GM21526 (cell line): ENCODE data around the gene HOXA6.

Experiments used
- ATAC-seq: cut with Tn5 transposase; IDR thresholded peaks from one replicate; pipeline ENCODE4 v1.9.1; 2021; ENCODE audit warnings: moderate library complexity; ENCODE audit not compliant: unreplicated experiment, low FRiP score

HOXA6 gene

DNA sequence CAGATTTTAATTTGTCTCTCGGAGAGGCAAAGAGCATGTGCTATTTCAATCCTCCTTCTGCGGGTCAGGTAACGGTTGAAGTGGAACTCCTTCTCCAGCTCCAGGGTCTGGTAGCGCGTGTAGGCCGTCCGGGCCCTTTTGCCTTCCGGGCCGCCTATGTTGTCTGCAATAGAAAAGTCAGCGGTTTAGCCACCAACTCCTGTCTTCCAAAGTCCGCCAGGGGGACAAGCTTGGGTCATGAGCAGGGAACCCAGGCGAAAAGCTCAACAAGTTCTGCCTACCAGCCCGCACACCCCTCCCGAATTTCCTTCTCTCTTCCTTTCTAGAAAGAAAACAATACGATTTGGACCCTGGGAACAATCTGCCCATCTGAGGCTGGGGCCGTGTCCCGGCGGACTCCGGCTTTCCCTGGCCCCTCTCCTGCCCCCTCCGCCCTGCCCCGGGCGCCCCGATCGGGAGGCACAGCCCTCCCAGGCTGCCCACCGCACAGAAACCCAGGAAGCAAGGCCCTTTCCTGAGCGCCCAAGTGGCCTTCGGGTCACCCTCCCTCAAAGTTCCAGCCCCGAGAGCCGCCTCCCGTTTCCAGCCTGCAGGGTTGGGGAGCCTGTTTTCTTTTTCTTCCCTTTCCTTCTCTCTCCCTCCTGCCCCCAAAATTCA lies 5.5 kb downstream of the HOXA6 start:
- no peak for ATAC-seq

DNA sequence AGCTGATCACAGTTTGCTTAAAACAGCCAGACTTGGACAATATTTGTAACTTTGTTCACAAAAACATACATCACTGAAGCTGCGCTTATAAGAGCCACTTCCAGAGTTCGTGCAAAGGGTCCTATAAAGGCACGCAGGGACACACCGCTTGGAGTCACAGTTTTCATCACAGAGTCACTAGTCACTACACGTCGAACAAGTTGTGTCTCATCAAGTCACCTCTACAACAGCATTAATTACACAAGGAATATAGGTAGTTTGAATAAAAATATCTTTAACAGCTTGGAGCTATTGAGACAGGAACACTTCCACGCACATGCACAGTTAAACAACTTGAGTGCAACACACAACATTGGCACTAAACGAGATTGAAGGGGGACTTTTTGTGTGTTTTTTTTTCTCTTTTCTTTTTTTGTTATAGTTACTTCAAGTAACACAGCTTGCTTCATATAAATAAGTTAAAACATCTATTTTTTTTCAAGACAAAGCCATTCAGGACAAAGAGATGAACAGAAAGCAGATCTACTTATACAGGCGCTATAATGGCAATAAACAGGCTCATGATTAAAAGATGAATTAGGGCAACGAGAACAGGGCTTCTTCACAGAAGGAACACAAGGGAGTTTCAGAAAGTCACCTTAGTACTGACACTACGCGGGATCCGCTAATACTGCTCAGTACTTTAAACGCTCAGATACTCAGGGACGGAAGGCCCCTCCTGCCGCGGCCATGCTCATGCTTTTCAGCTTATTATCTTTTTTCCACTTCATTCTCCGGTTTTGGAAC lies 6.2 kb downstream of the HOXA6 start:
- no peak for ATAC-seq

DNA sequence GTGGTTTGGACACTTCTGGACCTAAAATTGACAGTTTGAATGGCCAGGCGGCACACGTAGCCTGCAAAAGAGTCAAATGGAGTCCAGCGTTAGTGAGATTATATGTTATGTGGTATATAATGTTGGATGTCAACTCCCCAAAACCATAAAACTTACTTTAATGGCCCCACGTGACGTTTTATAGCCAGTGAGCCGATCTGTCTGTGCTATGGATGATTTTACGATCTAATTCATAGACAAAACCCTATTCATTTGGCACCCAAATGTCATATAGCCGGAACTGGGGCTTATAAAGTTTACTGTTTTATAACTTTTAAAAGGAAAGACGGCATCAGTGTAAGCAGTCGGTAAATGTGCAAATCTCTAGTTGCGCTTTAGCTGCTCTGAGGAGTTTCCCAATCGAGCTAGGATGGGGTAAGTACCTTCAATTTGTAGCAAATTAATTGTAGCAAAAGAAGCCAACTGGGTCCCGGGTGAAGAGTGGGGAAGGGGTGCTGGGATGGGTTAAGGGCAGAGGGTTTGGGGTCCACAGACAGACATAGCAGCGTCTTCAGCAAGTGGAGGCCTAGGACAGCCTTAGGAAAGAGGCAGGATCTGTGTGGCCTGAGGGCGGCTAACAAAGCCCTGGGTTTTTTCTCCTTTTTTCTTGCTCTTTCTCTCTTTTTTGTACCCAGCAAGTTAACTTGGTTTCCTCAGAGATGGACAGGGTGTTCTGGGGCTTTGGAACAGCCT lies 7.3 kb downstream of the HOXA6 start:
- ATAC-seq = no peak

DNA sequence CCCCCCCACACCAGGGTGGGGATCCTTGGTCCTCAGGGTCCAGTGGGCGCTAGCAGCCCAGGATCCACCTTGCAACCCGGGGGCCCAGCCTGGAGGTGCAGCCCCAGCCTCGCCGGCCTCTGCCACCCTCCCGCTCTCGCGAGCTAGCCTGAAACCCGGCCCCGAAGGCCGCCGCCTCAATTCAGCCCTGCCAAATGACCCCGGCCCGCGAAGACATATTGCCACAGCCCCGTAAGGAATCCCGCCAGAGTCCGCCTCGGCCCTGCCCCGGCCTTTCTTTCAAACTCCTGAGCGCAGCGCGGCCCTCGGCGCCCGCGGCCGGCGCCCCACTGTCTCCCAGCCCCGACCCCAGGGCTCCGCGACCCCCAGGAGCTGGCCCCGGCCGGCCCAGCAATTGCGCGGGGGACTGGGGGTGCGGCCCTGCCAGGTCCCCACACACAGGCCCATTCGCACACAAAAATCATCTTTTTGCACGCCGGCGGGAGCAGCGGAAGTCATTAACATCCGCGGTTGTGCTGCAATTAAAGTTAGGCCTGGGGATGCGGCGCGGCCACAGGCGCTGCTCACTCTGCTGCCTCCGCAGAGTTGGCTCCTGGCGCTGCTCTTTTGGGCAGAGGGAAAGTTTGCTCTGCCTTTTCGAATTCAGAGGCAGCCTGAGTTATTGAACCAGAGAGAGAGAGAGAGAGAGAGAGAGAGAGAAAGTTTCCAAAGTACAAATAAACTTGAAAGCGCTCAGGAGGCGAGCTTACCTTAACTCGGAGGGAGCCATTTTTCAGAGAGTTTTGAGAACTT lies 8.0 kb downstream of the HOXA6 start:
- ATAC-seq = no peak

DNA sequence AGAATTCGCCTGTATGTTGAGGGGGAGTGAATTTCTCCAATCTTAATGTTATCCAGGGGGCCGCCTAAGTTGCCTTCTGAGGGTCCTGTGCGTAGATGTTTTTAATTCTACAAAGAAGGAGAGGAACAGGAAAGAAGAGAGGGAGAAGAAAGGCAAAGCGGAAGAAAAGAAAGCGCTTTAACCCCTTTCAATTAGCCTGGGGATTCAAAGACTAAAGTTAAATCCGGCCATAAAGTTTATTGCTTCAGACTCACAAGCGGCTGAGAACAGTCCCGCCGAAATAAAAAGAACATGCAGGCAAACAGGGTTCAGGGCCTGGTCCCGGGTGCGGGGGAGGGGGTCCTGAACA lies 8.6 kb downstream of the HOXA6 start:
- ATAC-seq = no peak

DNA sequence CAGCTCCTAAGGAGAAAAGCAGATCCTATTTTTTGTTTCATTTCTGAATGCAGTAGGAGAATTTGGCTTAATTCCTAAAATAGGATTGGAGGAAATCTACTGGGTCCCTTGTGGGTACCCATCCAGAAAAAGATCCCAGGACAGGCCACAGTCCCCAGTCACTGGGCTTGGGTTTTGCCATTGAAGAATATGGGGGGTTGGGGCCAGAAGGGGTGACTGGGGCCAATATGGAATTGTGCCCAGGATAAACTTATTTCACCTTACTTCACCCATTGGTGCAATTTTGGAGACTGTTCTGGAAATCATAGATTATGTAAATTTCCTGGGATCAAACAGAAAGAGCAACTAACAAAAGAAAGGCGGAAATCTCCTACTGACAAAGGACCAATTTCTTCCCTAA lies 9.1 kb downstream of the HOXA6 start:
- no peak for ATAC-seq

DNA sequence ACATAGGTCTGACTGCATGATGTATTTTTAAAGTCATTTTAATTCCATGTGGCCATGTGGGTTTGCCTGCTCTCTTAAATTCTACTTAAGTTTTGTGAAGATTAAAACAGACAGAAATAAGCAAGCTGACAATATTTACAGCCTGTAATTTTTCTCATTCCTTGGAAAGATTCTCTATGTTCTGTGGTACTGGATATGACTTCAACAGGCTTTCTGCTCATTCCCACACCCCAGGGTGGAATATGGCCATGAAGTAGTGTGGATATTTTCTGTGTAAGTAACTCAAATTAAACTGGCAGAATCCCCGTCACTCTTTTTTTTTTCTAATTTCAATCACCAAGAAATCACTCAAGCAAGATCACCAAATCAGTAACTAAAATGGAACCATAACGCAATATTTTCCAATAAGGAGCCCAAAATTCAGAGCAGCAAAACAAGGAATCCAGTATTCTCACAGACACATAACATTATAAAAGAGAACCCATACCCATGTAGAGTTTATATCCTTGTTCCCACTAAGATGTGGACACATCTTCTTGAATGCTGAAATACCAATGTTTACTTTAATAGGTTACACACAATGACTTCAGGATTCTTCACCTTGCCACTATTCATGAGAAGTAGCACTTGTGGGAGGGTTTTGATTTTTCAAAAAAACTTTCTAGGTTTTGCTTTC lies 9.8 kb downstream of the HOXA6 start:
- no peak for ATAC-seq

DNA sequence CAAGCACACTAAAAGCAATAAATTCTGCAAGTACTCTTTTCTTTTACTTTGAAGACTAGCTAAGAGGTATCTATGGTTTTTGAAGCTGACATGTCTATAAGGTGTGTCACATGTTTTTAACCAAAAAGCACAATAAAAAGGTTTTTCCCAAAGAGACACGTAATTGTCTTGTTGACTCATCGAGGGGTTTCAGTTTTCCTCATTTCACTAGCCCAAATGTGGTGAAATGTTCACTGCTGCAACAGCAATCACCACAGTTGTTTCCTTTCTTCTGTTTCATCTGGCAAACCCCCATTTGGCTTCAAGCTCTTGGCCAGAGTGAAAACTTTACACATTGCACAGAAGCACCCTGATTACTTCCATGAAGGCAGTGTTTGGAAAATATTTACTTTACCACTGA lies 13.2 kb downstream of the HOXA6 start:
- no peak for ATAC-seq

DNA sequence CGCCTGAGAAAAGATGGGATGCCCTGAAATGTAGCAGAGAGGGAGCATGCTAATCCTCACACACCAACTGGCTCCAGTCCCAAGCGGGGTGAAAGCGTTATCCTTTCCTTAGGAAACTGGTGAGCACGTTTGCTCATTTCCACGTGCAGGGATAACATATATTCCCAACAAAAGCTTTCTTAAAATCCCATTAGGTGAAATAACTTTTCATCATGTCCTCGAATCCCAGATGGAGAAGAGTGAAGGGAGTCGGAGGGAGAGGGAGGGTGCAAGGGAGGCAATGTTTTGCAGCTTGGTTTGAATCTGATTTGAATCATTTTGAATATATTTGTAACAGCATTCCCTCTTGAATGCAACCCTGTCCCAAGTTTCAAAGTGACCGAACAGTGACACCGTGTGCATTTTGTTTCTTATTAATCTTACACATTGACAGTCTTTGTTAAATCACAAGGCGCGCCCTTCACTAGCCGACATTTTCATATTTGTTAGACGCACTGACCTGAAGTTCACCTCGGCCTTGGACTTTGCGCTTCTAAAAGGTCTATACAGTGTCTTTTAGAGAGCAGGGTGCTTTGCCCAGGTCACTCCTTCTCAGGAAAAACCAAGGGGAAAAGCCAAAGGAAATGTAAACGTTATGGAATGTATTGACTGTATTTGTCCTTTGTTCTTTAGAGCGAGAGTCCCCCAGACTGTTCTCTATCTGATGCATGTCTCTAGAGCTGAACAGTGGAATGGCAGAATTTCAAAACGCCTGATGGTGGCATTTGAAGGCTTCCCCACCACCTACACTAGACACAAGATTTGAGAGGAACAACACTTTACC lies 14.0 kb downstream of the HOXA6 start:
- no peak for ATAC-seq

DNA sequence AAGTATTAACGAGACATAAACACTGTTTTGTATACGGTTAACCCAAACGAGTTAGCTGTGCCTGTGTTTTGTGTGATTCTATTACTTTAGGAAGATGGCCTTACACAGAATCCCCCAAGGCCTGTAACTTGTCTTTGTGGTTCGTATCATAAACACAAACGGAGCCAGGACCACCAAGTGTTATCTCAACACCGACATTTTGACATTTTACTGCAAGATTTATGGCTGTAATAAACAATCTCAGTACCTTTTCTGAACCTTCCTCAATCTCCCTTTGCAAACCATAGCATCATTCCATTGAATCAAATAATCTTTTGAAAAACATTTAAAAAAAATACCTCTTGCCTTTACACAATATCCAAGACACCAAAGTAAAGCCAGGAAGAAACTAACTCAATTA lies 14.6 kb downstream of the HOXA6 start:
- ATAC-seq = no peak

DNA sequence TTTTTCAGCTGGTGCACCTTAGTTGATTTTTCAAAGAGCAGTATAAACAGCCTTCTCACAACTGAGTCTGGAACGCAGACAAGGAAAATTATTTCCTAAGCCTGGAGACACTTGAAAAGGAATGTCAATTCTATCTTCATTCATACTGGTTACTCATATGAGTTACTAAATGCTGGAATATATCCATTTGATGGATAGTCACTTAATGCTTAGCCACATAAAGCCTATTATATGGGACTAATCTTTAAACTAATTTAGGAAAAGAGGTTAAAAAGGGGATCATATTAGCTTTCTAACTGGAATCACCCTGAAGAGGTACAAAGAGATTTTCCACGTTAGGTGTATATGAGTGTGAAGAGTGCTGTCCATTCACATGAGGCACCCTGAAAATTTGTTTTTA lies 15.4 kb downstream of the HOXA6 start:
- no peak for ATAC-seq

DNA sequence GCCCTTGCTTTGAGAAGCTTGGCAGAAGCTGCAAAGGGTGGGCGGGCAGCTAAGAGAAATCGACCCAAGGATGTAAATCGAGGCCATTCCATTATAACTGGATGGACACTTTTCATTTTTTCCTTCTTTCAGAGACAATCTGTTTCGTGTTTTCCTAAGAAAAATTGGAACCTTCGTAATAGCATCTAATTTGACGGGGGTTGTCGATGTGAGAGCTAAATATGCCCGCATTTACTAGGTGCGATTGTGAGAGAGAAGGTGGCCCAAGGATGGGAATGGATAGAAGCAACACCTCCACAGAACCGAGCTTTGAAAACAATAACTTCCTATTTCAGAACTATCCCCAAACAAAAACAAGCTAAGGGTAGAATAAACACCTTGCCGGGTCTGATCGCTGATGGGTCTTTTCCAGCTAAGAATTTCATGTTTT lies 16.2 kb downstream of the HOXA6 start:
- ATAC-seq = no peak

DNA sequence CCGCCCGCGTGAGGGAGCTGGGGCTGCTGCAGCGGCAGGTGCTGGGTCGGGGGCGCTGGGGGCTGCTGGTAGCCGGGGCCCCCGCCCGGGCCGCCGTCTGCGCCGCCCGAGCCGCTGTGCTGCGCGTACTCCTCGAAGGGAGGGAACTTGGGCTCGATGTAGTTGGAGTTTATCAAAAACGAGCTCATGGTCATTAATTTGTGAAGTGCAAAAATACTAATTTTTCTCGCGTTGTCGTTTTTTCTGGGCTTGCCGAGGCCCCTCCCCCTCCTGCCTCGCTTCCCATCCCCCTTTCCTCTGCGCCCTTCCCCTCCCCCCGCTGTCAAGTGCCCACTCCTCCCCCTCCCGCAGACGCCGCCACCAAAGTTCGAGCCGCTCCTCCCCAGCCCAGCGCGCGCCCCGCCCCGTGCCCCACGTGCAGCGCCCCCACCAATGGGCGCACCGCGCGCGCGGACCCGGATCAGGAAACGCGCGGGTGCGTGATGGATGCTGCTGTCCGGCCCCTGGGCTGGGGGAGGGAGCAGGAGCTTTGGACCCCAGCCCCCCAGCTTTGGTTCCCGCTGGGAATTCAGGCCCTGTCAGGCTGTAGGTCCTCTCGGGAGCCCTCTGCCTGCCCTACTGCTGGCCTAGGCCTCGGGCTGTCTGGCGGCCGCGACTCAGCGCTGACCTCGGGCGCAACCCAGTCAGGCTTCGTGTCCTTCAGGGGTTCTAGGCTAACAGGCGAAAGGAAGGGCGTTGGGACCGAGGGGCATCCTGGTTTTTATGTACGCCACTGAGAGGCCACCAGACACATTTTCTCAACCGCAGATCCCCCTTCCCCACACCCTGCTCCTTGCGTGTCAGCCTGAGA lies 16.8 kb downstream of the HOXA6 start, which contains the start of gene HOXA4:
TSS of gene HOXA4 (minus strand) at position 218 of the 850 bp plus-strand sequence. CDS start at position 194, 24 bp downstream.
- no peak for ATAC-seq

DNA sequence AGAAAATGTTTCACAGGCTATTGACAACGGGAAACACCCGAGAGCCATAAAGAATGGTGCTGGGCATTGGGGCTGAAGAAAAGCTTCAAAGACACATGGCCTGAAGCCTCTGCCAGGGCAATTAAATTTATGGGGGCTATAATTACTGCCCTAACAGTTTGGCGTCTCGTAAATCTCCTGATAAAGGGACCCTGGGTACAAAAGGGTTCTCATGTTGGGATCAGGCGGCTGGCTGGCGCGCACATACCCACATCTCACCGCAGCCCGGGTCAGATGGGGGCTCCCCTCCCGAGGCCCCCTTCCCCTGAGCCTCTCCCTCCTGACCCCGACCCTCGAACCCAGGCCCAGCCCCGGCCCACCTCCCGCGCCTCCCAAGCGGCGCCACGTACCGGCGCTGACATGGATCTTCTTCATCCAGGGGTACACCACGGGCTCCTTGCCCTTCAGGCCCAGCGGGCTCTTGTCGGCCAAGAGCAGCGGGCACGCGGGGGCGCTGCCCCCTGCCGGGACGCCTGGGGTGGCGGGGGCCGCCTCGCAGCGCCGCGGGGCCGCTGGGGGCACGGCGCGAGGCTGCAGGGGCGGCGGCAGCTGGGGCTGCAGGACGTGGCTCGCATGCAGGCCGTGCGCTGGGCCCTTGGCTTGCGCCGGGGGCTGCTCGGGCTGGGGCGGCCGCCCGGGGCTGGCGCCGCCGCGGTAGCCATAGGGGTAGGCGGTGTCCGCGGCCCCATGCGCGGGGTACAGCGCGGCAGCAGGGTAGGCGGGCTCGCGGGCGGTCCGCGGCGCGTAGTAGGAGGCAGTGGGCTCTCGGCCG lies 17.6 kb downstream of the HOXA6 start:
- no peak for ATAC-seq

DNA sequence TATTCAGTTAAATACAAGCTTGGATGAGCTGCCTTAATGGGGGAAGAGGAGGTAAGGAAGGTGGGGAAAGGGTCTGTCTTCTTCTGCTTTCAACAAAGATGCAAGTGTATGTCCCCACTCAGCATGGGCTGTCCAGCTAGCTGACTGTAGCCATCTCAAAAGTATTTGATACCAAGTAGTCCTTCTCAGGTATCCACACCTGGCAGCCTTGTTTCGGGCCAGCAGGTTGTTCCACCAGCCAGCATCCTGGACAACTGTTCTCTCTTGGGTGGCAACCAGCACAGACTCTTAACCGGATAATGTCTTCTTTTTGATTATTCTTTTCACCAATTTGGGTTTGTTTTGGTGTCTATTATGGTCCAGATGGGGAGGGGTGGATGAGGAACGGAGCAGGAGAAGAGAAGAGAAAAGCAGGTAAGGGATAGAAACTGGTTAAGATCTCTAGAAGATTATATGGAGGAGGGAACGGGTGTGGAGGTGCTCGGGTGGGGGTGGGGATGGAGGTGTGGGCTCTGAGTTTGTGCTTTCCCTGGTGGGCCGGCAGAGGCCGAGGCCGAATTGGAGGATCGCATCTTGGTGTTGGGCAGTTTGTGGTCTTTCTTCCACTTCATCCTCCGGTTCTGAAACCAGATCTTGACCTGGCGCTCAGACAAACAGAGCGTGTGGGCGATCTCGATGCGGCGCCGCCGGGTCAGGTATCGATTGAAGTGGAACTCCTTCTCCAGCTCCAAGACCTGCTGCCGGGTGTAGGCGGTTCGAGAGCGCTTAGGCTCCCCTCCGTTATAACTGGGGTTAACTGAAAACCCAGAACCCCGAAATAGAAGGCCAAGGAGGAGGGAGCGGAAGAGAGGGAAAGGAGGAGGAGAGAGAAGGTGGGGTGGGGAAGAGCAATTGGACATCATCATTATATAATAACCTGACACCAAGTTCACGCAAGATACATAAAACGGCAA lies 18.5 kb downstream of the HOXA6 start:
- no peak for ATAC-seq

DNA sequence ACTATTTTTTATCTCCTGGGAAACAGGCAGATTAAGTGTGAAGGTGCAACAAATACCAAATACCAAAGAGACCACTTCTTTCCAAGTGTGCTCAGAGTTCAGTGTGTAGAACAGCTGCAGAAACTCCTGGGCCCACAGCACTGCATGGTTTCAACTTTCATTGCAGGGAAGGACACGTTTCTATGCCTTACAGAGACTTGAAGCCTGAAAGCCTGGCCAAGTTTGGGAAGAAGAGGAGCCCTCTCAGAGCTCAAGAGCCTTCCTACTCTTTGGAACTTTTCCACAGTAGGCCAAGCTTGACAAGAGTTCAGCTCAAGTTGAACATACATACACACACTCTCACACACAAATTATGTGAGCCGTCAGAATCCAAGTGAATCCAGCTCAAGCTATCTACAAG lies 19.5 kb downstream of the HOXA6 start:
- no peak for ATAC-seq
